Erythroblast (primary cell): ENCODE measurements around the gene THSD4.

Experiments used
- DNase-seq, 2 experiments: peaks; one replicate each; lab custom pipeline; 2025; lab: John Stamatoyannopoulos, UW
- GATA1 ChIP-seq: IDR thresholded peaks from 2 replicates; pipeline ENCODE4 v1.6.1; 2011; ENCODE audit warnings: low read depth, mild to moderate bottlenecking, control low read depth, low read length, moderate library complexity
- POLR2A ChIP-seq: IDR thresholded peaks from 2 replicates; pipeline ENCODE4 v1.6.1; 2011; ENCODE audit warnings: mild to moderate bottlenecking, low read length

Gene THSD4

GRCh38 chr15:71761649-71762048 is 646.4 kb downstream of the THSD4 start:
- DNase-seq = no peak

DNA sequence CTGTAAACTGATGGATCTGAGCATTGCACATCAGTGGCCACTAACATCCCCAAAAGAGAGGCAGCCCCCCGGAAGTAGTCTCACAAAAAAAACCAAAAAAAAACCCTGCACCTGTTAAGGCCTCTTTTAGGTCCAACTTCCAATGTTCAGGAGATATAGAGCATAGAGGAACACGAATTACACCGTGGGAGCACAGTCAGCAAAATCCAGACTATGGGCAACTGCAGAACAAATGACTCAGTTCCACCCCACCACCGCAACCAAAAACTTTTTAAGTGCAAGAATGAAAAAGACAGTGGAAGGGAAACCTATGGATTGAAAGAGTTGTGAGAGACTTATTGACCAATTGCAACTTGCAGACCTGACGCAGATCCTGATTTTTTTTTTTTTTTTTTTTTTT is 652.9 kb downstream of the THSD4 start:
- DNase-seq = no peak
- TF ChIP-seq GATA1 (no peak), POLR2A (no peak)

More at GRCh38 chr15:71761649-71762048, 646.4 kb downstream of the THSD4 start:
- no peak for TF ChIP-seq GATA1
- TF ChIP-seq POLR2A = no peak

- TF ChIP-seq POLR2A (no peak), GATA1 (no peak)
- no peak for DNase-seq
Measured at GRCh38 chr15:71773206-71773859, 658.1 kb downstream of the THSD4 start.

DNA sequence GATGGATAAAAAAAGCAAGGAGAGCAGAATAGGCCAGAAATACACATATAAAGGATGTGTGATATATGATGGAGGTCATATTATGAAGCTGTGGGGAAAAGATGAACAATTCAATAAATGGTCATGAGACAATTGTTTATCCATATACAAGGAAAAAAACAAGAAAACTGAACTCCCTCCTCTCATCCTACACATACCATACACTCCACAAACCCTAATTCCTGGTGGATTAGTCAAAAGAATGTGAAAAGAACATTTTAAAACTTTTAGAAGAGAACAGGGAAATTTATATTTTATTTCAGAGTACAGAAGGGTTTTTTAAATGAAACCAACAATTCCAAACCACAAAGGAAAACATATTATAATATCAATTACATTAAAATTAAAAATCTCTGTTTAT is 660.6 kb downstream of the THSD4 start:
- TF ChIP-seq GATA1 (no peak), POLR2A (no peak)
- no peak for DNase-seq

- TF ChIP-seq POLR2A (no peak), GATA1 (no peak)
- no peak for DNase-seq
Measured at GRCh38 chr15:71776304-71776703, 661.0 kb downstream of the THSD4 start.

DNA sequence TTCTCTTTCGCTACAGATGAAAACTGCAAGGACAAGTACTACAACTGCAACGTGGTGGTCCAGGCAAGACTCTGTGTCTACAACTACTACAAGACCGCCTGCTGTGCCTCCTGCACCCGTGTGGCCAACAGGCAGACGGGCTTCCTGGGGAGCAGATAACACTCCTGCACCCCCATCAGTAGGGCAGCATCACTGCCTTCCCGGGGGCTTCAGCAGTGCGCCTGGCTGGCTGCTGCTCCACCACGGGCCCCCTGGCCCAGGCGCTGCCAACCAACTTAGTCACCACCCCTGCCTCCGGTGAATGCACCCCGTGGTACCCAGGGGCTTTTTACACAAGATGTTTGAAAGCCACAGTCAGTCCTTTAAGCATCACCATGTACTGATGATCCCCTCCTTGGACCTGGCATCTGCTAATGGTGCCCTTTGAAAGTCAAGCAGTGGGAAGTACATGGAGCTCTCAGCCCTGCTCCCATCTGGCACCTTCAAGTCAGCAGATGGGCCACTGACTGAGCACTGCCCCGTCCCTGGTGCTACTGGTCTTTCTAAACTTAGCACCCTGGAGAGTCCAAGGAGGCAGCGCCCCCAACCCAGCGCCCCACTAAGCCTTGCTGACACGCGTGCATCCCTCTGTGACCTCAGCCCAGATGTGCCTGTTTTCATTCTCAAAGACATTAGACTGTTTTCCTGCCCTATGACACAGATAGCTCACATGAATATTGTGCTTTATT is 662.1 kb downstream of the THSD4 start:
- no peak for TF ChIP-seq POLR2A
- TF ChIP-seq GATA1 = no peak
- DNase-seq = no peak

DNA sequence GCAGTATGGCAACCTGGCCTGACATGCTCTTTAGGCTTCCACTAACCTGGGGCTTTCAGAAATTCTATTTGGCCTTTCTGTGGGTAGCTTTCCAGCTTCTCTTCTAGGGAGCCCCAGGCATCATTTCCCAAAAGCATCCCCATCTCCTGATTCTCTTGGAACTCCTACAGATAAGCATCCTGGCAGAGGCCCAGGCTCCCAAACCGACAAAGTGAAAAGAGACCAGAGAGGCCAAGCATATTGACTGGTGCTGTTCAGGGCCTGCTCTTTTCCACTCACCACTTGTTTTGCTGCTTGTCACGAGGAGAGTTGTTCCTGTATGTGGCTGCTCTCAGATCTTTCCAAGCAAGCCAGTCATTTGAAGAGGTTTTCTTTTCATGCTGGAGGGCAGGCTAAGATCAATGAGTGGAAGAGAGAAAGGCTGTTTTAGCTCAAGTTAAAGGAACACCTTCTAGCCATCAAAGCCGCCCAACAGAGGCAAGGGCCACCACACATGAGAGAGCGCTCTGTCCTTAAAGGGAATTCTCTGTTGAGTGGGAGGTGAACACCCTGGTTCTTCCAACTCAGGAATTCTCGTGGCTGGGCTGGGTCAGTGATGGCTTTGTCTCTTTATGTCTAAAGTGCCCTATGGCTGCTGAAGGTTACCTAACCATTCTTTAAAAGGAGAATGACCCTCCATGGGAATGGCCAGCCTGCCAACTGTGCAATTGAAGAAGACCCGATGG is 664.0 kb downstream of the THSD4 start:
- TF ChIP-seq GATA1 = no peak
- TF ChIP-seq POLR2A = no peak
- DNase-seq = no peak

- DNase-seq = peak; percentile 44 to 61
- no peak for TF ChIP-seq GATA1
- TF ChIP-seq POLR2A = no peak
Measured at GRCh38 chr15:71780115-71780976, 665.1 kb downstream of the THSD4 start.

GRCh38 chr15:71781179-71781964 is 666.1 kb downstream of the THSD4 start:
- no peak for TF ChIP-seq GATA1
- TF ChIP-seq POLR2A = no peak

GRCh38 chr15:71781965-71782265 is 666.6 kb downstream of the THSD4 start:
- no peak for DNase-seq
- TF ChIP-seq GATA1 (no peak), POLR2A (no peak)

More at GRCh38 chr15:71781179-71781964, 666.1 kb downstream of the THSD4 start:
- DNase-seq = no peak

DNA sequence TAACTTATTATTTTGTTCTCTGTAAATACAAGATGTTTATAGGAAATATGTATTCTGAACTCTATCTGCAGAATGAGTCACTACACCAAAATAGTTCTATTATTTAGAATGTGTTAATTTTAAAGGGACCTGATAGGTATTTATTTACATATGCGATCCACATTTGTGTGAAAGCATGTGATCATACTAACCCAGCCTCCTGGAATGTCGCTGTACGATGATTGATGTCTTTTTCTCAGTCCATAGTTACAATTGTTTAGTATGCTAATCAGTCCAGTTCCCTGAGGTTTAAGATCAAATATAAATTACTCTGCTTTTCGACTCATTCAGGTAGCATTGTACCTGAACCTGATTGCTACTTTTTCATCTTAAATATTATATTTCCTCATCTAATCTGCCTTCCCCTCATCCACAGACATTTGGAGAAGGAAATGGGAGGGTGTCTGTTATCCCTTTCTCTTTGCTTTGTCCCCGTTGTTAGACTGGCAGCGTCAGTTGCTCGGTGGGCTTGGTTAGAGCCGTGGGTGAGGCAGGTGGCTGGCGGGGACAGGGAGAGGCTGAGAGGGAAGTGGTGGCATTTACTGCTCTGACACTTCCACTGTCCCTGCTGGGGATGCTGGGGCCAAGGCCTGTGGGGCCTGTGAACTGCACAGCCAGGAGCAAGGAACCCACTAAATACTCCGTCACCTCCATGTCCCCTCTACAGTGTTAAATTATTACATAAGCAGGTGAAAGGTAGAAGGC is 667.3 kb downstream of the THSD4 start:
- DNase-seq = no peak
- TF ChIP-seq POLR2A (no peak), GATA1 (no peak)

GRCh38 chr15:71784719-71785118 is 669.4 kb downstream of the THSD4 start:
- TF ChIP-seq POLR2A (no peak), GATA1 (no peak)
- peak; percentile 5 to 32 for DNase-seq
